Measurements from ENCODE around the gene UTP14C. TPM values are rescaled to one million over a fixed set of nuclear protein-coding genes. Genes with fewer than 3 reads are reported as not detected.
"Not testable (repeated sequence)": the region's sequence is repeated elsewhere in the genome, so short reads cannot be mapped to it uniquely, and the experiment has no call there.

Gene UTP14C
- total and polyA plus RNA-seq, 2 donors (not counting 3 experiments of a cell fraction or from before 2014, with no cell fraction given): 4.1 to 10.9 TPM

- CTCF ChIA-PET: interaction anchor here (1.5 kb wide), 1 partner anchor 19 kb away, joined by 4 read pairs; no protein-coding TSS in a partner anchor
Measured at GRCh38 chr13:51981355-51981754, 43.1 kb upstream of the UTP14C start.

GRCh38 chr13:51983292-51983691, 41.2 kb upstream of the UTP14C start:
- H3K4me1 ChIP-seq (ENCODE audit: control insufficient read depth, extremely low read depth, insufficient read depth, low read length); H3K9ac ChIP-seq (replicated peaks; ENCODE audit: extremely low read depth, insufficient read depth, low read length); DNase-seq (ENCODE audit: low read depth, low spot score); FAIRE-seq; BruUV-seq (replicated peaks); H3K9me1 ChIP-seq (replicated peaks; ENCODE audit: control insufficient read depth, extremely low read depth, insufficient read depth, low read length); CTCF ChIA-PET; H3K36me3 ChIP-seq (ENCODE audit: control insufficient read depth in 2 of 2, extremely low read depth in 1 of 2, insufficient read depth in 2 of 2, low read length in 2 of 2); H3K9me3 ChIP-seq (replicated peaks; ENCODE audit: control insufficient read depth, insufficient read depth, low read length); H3K4me2 ChIP-seq (ENCODE audit: insufficient read depth, low read length); intact Hi-C loops (cut with micrococcal nuclease); dilution Hi-C loops (cut with MboI; ENCODE audit: extremely low pct_ligation_motif_present, low sequenced_read_pairs); H2AFZ ChIP-seq (ENCODE audit: low read depth, low read length); H3K4me3 ChIP-seq (replicated peaks in 1 of 3; ENCODE audit: insufficient read depth in 1 of 3, low read depth in 1 of 3, low read length in 3 of 3); POLR2A ChIA-PET; H4K20me1 ChIP-seq (replicated peaks; ENCODE audit: control insufficient read depth, extremely low read depth, insufficient read depth, low read length); H3K27ac ChIP-seq (ENCODE audit: insufficient read depth, low read depth, low read length); H3K27me3 ChIP-seq (ENCODE audit: control insufficient read depth in 2 of 2, insufficient read depth in 2 of 2, low read length in 2 of 2); H3K79me2 ChIP-seq (ENCODE audit: control insufficient read depth, insufficient read depth, low read length): not testable (repeated sequence)

More at GRCh38 chr13:51981355-51981754, 43.1 kb upstream of the UTP14C start:
- POLR2A ChIA-PET: no interaction called here
- no peaks in the 10 kb centered on the region for H4K20me1 ChIP-seq (replicated peaks; ENCODE audit: control insufficient read depth, extremely low read depth, insufficient read depth, low read length)
- H3K27me3 ChIP-seq (ENCODE audit: control insufficient read depth in 2 of 2, insufficient read depth in 2 of 2, low read length in 2 of 2): no peaks in the 10 kb centered on the region
- no peak overlapping the region for H3K27ac ChIP-seq (ENCODE audit: insufficient read depth, low read depth, low read length)
- H2AFZ ChIP-seq (ENCODE audit: low read depth, low read length): no peak overlapping the region
- H3K4me3 ChIP-seq (replicated peaks in 1 of 3; ENCODE audit: insufficient read depth in 1 of 3, low read depth in 1 of 3, low read length in 3 of 3): no peak overlapping the region
- intact Hi-C loops (cut with micrococcal nuclease): no loop called here
- FAIRE-seq (no peak), DNase-seq (ENCODE audit: low read depth, low spot score) (no peak)
- no peaks in the 10 kb centered on the region for H3K79me2 ChIP-seq (ENCODE audit: control insufficient read depth, insufficient read depth, low read length)
- H3K4me2 ChIP-seq (ENCODE audit: insufficient read depth, low read length): no peak overlapping the region
- TF ChIP-seq MYC (IDR thresholded peaks at IDR 0.05; ENCODE audit: low read depth, low read length) (no peak), POLR2AphosphoS5 (IDR thresholded peaks at IDR 0.05; ENCODE audit: insufficient read depth, low read depth, low read length) (no peak), JUN (IDR thresholded peaks at IDR 0.05; ENCODE audit: borderline replicate concordance, insufficient read depth, insufficient read length, low read depth) (no peak), FOS (IDR thresholded peaks at IDR 0.05; ENCODE audit: borderline replicate concordance, insufficient read depth, low read length) (no peak), GATA2 (IDR thresholded peaks at IDR 0.05; ENCODE audit: insufficient read depth, insufficient read length, low read depth, low read length) (no peak), MAX (IDR thresholded peaks at IDR 0.05; ENCODE audit: insufficient read depth, insufficient read length) (no peak), CTCF (IDR thresholded peaks at IDR 0.05; ENCODE audit: extremely low read depth in 1 of 2, insufficient read depth in 1 of 2, low read depth in 1 of 2, low read length in 2 of 2) (no peak), POLR2A (IDR thresholded peaks at IDR 0.05; ENCODE audit: low read depth, low read length) (no peak), EZH2 (IDR thresholded peaks at IDR 0.05; ENCODE audit: borderline replicate concordance, low read depth, low read length, severe bottlenecking) (no peak)
- H3K4me1 ChIP-seq (ENCODE audit: control insufficient read depth, extremely low read depth, insufficient read depth, low read length): no peaks in the 10 kb centered on the region
- H3K9ac ChIP-seq (replicated peaks; ENCODE audit: extremely low read depth, insufficient read depth, low read length): no peak overlapping the region
- dilution Hi-C loops (cut with MboI; ENCODE audit: extremely low pct_ligation_motif_present, low sequenced_read_pairs): no loop called here
- no peaks in the 10 kb centered on the region for H3K36me3 ChIP-seq (ENCODE audit: control insufficient read depth in 2 of 2, extremely low read depth in 1 of 2, insufficient read depth in 2 of 2, low read length in 2 of 2)
- H3K9me3 ChIP-seq (replicated peaks; ENCODE audit: control insufficient read depth, insufficient read depth, low read length): no peaks in the 10 kb centered on the region
- no TSS peak for BruUV-seq (replicated peaks)
- H3K9me1 ChIP-seq (replicated peaks; ENCODE audit: control insufficient read depth, extremely low read depth, insufficient read depth, low read length): no peaks in the 10 kb centered on the region

GRCh38 chr13:51984904-51985303, 39.6 kb upstream of the UTP14C start:
- H3K36me3 ChIP-seq (ENCODE audit: control insufficient read depth in 2 of 2, extremely low read depth in 1 of 2, insufficient read depth in 2 of 2, low read length in 2 of 2); DNase-seq (ENCODE audit: low read depth, low spot score); FAIRE-seq; H3K9ac ChIP-seq (replicated peaks; ENCODE audit: extremely low read depth, insufficient read depth, low read length); dilution Hi-C loops (cut with MboI; ENCODE audit: extremely low pct_ligation_motif_present, low sequenced_read_pairs); H3K27ac ChIP-seq (ENCODE audit: insufficient read depth, low read depth, low read length); H3K79me2 ChIP-seq (ENCODE audit: control insufficient read depth, insufficient read depth, low read length); H4K20me1 ChIP-seq (replicated peaks; ENCODE audit: control insufficient read depth, extremely low read depth, insufficient read depth, low read length); intact Hi-C loops (cut with micrococcal nuclease); H2AFZ ChIP-seq (ENCODE audit: low read depth, low read length); H3K4me1 ChIP-seq (ENCODE audit: control insufficient read depth, extremely low read depth, insufficient read depth, low read length); H3K4me3 ChIP-seq (replicated peaks in 1 of 3; ENCODE audit: insufficient read depth in 1 of 3, low read depth in 1 of 3, low read length in 3 of 3); H3K4me2 ChIP-seq (ENCODE audit: insufficient read depth, low read length); BruUV-seq (replicated peaks); H3K27me3 ChIP-seq (ENCODE audit: control insufficient read depth in 2 of 2, insufficient read depth in 2 of 2, low read length in 2 of 2); H3K9me3 ChIP-seq (replicated peaks; ENCODE audit: control insufficient read depth, insufficient read depth, low read length); POLR2A ChIA-PET; H3K9me1 ChIP-seq (replicated peaks; ENCODE audit: control insufficient read depth, extremely low read depth, insufficient read depth, low read length): not testable (repeated sequence)
- CTCF ChIA-PET: interaction anchor here (1.4 kb wide), 1 partner anchor 10 kb away, joined by 3 read pairs; no protein-coding TSS in a partner anchor

Data from endothelial cell of umbilical vein (primary cell).